HUES64 (cell line): ENCODE results near the gene SH3PXD2A.

Source experiments
- H3K27ac ChIP-seq: 2 replicates; pipeline ENCODE4 v1.7.0; 2013; ENCODE audit warnings: low read depth, low read length, inconsistent platforms
- H3K27me3 ChIP-seq: 2 replicates; pipeline ENCODE4 v1.6.1; 2013; ENCODE audit warnings: mild to moderate bottlenecking, low read length; ENCODE audit not compliant: insufficient read depth
- H3K36me3 ChIP-seq: 2 replicates; pipeline ENCODE4 v1.6.1; 2013; ENCODE audit warnings: mild to moderate bottlenecking, low read length; ENCODE audit not compliant: insufficient read depth
- H3K4me1 ChIP-seq: 2 replicates; pipeline ENCODE4 v1.6.1; 2013; ENCODE audit warnings: mild to moderate bottlenecking, low read length, moderate library complexity; ENCODE audit not compliant: insufficient read depth
- H3K4me3 ChIP-seq: 2 replicates; pipeline ENCODE4 v1.5.1; 2013; ENCODE audit warnings: mild to moderate bottlenecking, low read length, moderate library complexity
- H3K9ac ChIP-seq: 2 replicates; pipeline ENCODE4 v1.6.1; 2013; ENCODE audit warnings: mild to moderate bottlenecking, low read depth, low read length
- H3K9me3 ChIP-seq: 2 replicates; pipeline ENCODE4 v1.6.1; 2013; ENCODE audit warnings: low read depth, low read length; ENCODE audit not compliant: insufficient read depth
- WGBS: fragments of 150-250, 120-280 bp; methylation state at CpG from one replicate; pipeline ENCODE4 v1.1.7; 2013; ENCODE audit warnings: missing lambda C conversion rate; 5-methylcytosine and 5-hydroxymethylcytosine counted together

The SH3PXD2A gene

GRCh38 chr10:103725242-103725641, 130.1 kb downstream of the SH3PXD2A start:
- 95% methylated on average over 5 of the region's 5 CpGs for WGBS
- no peak overlapping the region for H3K9ac ChIP-seq
- no peak overlapping the region for H3K27ac ChIP-seq
- no peak overlapping the region for H3K4me3 ChIP-seq
- H3K4me1 ChIP-seq: no peaks in the 10 kb centered on the region
- no peaks in the 10 kb centered on the region for H3K36me3 ChIP-seq
- H3K27me3 ChIP-seq: no peaks in the 10 kb centered on the region
- no peaks in the 10 kb centered on the region for H3K9me3 ChIP-seq

- no peak overlapping the region for H3K4me3 ChIP-seq
- 100% methylated on average over 2 of the region's 2 CpGs for WGBS
- H3K27me3 ChIP-seq: no peaks in the 10 kb centered on the region
- H3K4me1 ChIP-seq: no peaks in the 10 kb centered on the region
- no peak overlapping the region for H3K27ac ChIP-seq
- no peaks in the 10 kb centered on the region for H3K9me3 ChIP-seq
- H3K9ac ChIP-seq: no peak overlapping the region
- H3K36me3 ChIP-seq: no peaks in the 10 kb centered on the region
Observed at GRCh38 chr10:103724771-103725170, 130.6 kb downstream of the SH3PXD2A start.

- Histone ChIP-seq H3K27ac (no peak overlapping the region), H3K27me3 (no peaks in the 10 kb centered on the region), H3K4me1 (no peaks in the 10 kb centered on the region), H3K4me3 (no peak overlapping the region), H3K9ac (no peak overlapping the region), H3K9me3 (no peaks in the 10 kb centered on the region), H3K36me3 (no peaks in the 10 kb centered on the region)
- 95% methylated on average over 8 of the region's 8 CpGs for WGBS
Observed at GRCh38 chr10:103724074-103724473, 131.3 kb downstream of the SH3PXD2A start.

GRCh38 chr10:103723557-103723956, 131.8 kb downstream of the SH3PXD2A start:
- Histone ChIP-seq H3K36me3 (no peaks in the 10 kb centered on the region), H3K4me3 (no peak overlapping the region)
- WGBS: 98% methylated on average over 2 of the region's 3 CpGs

GRCh38 chr10:103722632-103723031, 132.7 kb downstream of the SH3PXD2A start:
- no peaks in the 10 kb centered on the region for H3K9me3 ChIP-seq
- H3K4me1 ChIP-seq: no peaks in the 10 kb centered on the region
- H3K27me3 ChIP-seq: no peaks in the 10 kb centered on the region
- no peak overlapping the region for H3K27ac ChIP-seq
- H3K9ac ChIP-seq: no peak overlapping the region
- 76% methylated on average over 7 of the region's 7 CpGs for WGBS
- no peaks in the 10 kb centered on the region for H3K36me3 ChIP-seq
- H3K4me3 ChIP-seq: no peak overlapping the region

More at GRCh38 chr10:103723557-103723956, 131.8 kb downstream of the SH3PXD2A start:
- H3K27ac ChIP-seq: no peak overlapping the region
- H3K27me3 ChIP-seq: no peaks in the 10 kb centered on the region
- H3K9me3 ChIP-seq: no peaks in the 10 kb centered on the region
- H3K4me1 ChIP-seq: no peaks in the 10 kb centered on the region
- no peak overlapping the region for H3K9ac ChIP-seq

GRCh38 chr10:103720964-103721335, 134.4 kb downstream of the SH3PXD2A start:
- WGBS: 89% methylated on average over 6 of the region's 6 CpGs
- H3K27me3 ChIP-seq: no peaks in the 10 kb centered on the region
- no peak overlapping the region for H3K4me3 ChIP-seq
- no peaks in the 10 kb centered on the region for H3K36me3 ChIP-seq
- no peak overlapping the region for H3K9ac ChIP-seq
- H3K27ac ChIP-seq: no peak overlapping the region
- no peaks in the 10 kb centered on the region for H3K9me3 ChIP-seq
- no peaks in the 10 kb centered on the region for H3K4me1 ChIP-seq

GRCh38 chr10:103720328-103720963, 134.9 kb downstream of the SH3PXD2A start:
- no peaks in the 10 kb centered on the region for H3K9me3 ChIP-seq
- H3K9ac ChIP-seq: no peak overlapping the region
- H3K4me1 ChIP-seq: no peaks in the 10 kb centered on the region
- H3K4me3 ChIP-seq: no peak overlapping the region
- no peaks in the 10 kb centered on the region for H3K36me3 ChIP-seq
- no peak overlapping the region for H3K27ac ChIP-seq
- no peaks in the 10 kb centered on the region for H3K27me3 ChIP-seq
- WGBS: 76% methylated on average over 17 of the region's 17 CpGs

- Histone ChIP-seq H3K9me3 (no peaks in the 10 kb centered on the region), H3K9ac (no peak overlapping the region), H3K36me3 (no peaks in the 10 kb centered on the region), H3K27me3 (no peaks in the 10 kb centered on the region), H3K4me1 (no peaks in the 10 kb centered on the region), H3K27ac (no peak overlapping the region), H3K4me3 (no peak overlapping the region)
- 88% methylated on average over 4 of the region's 5 CpGs for WGBS
Observed at GRCh38 chr10:103719036-103719435, 136.3 kb downstream of the SH3PXD2A start.

- Histone ChIP-seq H3K4me3 (no peak overlapping the region), H3K27ac (no peak overlapping the region), H3K9ac (no peak overlapping the region), H3K27me3 (no peaks in the 10 kb centered on the region), H3K36me3 (no peaks in the 10 kb centered on the region), H3K9me3 (no peaks in the 10 kb centered on the region), H3K4me1 (no peaks in the 10 kb centered on the region)
- 97% methylated on average over 4 of the region's 4 CpGs for WGBS
Observed at GRCh38 chr10:103718247-103718620, 137.1 kb downstream of the SH3PXD2A start.

- Histone ChIP-seq H3K9ac (no peak overlapping the region), H3K9me3 (no peaks in the 10 kb centered on the region), H3K27ac (no peak overlapping the region), H3K36me3 (no peaks in the 10 kb centered on the region), H3K4me1 (no peaks in the 10 kb centered on the region), H3K27me3 (no peaks in the 10 kb centered on the region), H3K4me3 (no peak overlapping the region)
- WGBS: 75% methylated on average over 11 of the region's 11 CpGs
Observed at GRCh38 chr10:103717341-103718246, 137.8 kb downstream of the SH3PXD2A start.

- Histone ChIP-seq H3K9me3 (no peaks in the 10 kb centered on the region), H3K4me1 (no peaks in the 10 kb centered on the region), H3K36me3 (no peaks in the 10 kb centered on the region), H3K4me3 (no peak overlapping the region), H3K27ac (no peak overlapping the region), H3K9ac (no peak overlapping the region), H3K27me3 (no peaks in the 10 kb centered on the region)
- WGBS: 89% methylated on average over 11 of the region's 11 CpGs
Observed at GRCh38 chr10:103716206-103717160, 138.9 kb downstream of the SH3PXD2A start.
